Measurements from ENCODE around the gene PTPRM.

The PTPRM gene

GRCh38 chr18:8303151-8303755, 736.1 kb downstream of the PTPRM start:
- Mint-ChIP-seq H3K27me3 (no peaks in the 10 kb centered on the region), H3K4me3 (no peak overlapping the region), H3K9me3 (no peaks in the 10 kb centered on the region), H3K36me3 (no peaks in the 10 kb centered on the region), H3K27ac (no peak overlapping the region), H3K4me1 (no peaks in the 10 kb centered on the region)
- ATAC-seq (replicated peaks) = no peak
- DNase-seq = no peak

GRCh38 chr18:8307960-8308359, 740.8 kb downstream of the PTPRM start:
- DNase-seq (no peak), ATAC-seq (replicated peaks) (no peak)
- Mint-ChIP-seq H3K4me3 (no peak overlapping the region), H3K27ac (no peak overlapping the region), H3K4me1 (no peaks in the 10 kb centered on the region), H3K36me3 (no peaks in the 10 kb centered on the region), H3K9me3 (no peaks in the 10 kb centered on the region), H3K27me3 (peaks cover 8 to 15% of the 10 kb centered on the region in 2 donors)

GRCh38 chr18:8313043-8313442, 745.9 kb downstream of the PTPRM start:
- H3K9me3 Mint-ChIP-seq = no peaks in the 10 kb centered on the region
- DNase-seq (no peak), ATAC-seq (replicated peaks) (no peak)
- H3K27ac Mint-ChIP-seq = no peak overlapping the region
- no peak overlapping the region for H3K4me3 Mint-ChIP-seq
- no peaks in the 10 kb centered on the region for H3K36me3 Mint-ChIP-seq
- H3K27me3 Mint-ChIP-seq = peaks cover 17 to 24% of the 10 kb centered on the region in 2 donors
- no peaks in the 10 kb centered on the region for H3K4me1 Mint-ChIP-seq

- no peaks in the 10 kb centered on the region for H3K36me3 Mint-ChIP-seq
- H3K27ac Mint-ChIP-seq = no peak overlapping the region
- H3K9me3 Mint-ChIP-seq = peaks cover 0 to under 1% of the 10 kb centered on the region in 2 donors
- H3K27me3 Mint-ChIP-seq = peaks cover 17 to 26% of the 10 kb centered on the region in 2 donors
- no peaks in the 10 kb centered on the region for H3K4me1 Mint-ChIP-seq
- DNase-seq = no peak
- H3K4me3 Mint-ChIP-seq = no peak overlapping the region
- ATAC-seq (replicated peaks) = no peak
Observed at GRCh38 chr18:8314124-8314523, 747.0 kb downstream of the PTPRM start.

GRCh38 chr18:8319798-8320489, 752.8 kb downstream of the PTPRM start:
- peaks cover 14 to 18% of the 10 kb centered on the region in 2 donors for H3K27me3 Mint-ChIP-seq
- DNase-seq (no peak), ATAC-seq (replicated peaks) (no peak)
- no peak overlapping the region for H3K27ac Mint-ChIP-seq
- H3K36me3 Mint-ChIP-seq = no peaks in the 10 kb centered on the region
- H3K4me3 Mint-ChIP-seq = no peak overlapping the region
- no peaks in the 10 kb centered on the region for H3K4me1 Mint-ChIP-seq
- H3K9me3 Mint-ChIP-seq = peaks cover 0 to 1% of the 10 kb centered on the region in 2 donors

- Mint-ChIP-seq H3K4me3 (no peak overlapping the region), H3K9me3 (peaks cover 0 to 4% of the 10 kb centered on the region in 2 donors), H3K27ac (no peak overlapping the region), H3K36me3 (no peaks in the 10 kb centered on the region), H3K4me1 (no peaks in the 10 kb centered on the region), H3K27me3 (peaks cover 9 to 13% of the 10 kb centered on the region in 2 donors)
- ATAC-seq (replicated peaks) = no peak
- DNase-seq = no peak
Observed at GRCh38 chr18:8322486-8322885, 755.4 kb downstream of the PTPRM start.

- Mint-ChIP-seq H3K4me3 (no peak overlapping the region), H3K36me3 (no peaks in the 10 kb centered on the region)
Observed at GRCh38 chr18:8324343-8325065, 757.4 kb downstream of the PTPRM start.

GRCh38 chr18:8326763-8327394, 759.8 kb downstream of the PTPRM start:
- ATAC-seq (replicated peaks) (no peak), DNase-seq (no peak)
- H3K4me1 Mint-ChIP-seq = no peaks in the 10 kb centered on the region
- no peak overlapping the region for H3K27ac Mint-ChIP-seq
- H3K9me3 Mint-ChIP-seq = peaks cover 0 to 3% of the 10 kb centered on the region in 2 donors
- H3K4me3 Mint-ChIP-seq = no peak overlapping the region
- no peaks in the 10 kb centered on the region for H3K36me3 Mint-ChIP-seq
- H3K27me3 Mint-ChIP-seq = peaks cover 0 to 11% of the 10 kb centered on the region in 2 donors

More at GRCh38 chr18:8324343-8325065, 757.4 kb downstream of the PTPRM start:
- Mint-ChIP-seq H3K4me1 (no peaks in the 10 kb centered on the region), H3K9me3 (peaks cover 0 to 3% of the 10 kb centered on the region in 2 donors), H3K27me3 (peaks cover 6% of the 10 kb centered on the region in 2 donors), H3K27ac (no peak overlapping the region)
- ATAC-seq (replicated peaks) (no peak), DNase-seq (no peak)

GRCh38 chr18:8328126-8328525, 761.0 kb downstream of the PTPRM start:
- H3K4me3 Mint-ChIP-seq = no peak overlapping the region
- H3K27ac Mint-ChIP-seq = no peak overlapping the region
- peaks cover 0 to 11% of the 10 kb centered on the region in 2 donors for H3K27me3 Mint-ChIP-seq
- H3K9me3 Mint-ChIP-seq = peaks cover 0 to 3% of the 10 kb centered on the region in 2 donors
- DNase-seq (no peak), ATAC-seq (replicated peaks) (no peak)
- no peaks in the 10 kb centered on the region for H3K4me1 Mint-ChIP-seq
- H3K36me3 Mint-ChIP-seq = no peaks in the 10 kb centered on the region

- DNase-seq = no peak
- Mint-ChIP-seq H3K36me3 (no peaks in the 10 kb centered on the region), H3K27me3 (peaks cover 0 to 11% of the 10 kb centered on the region in 2 donors), H3K4me1 (no peaks in the 10 kb centered on the region), H3K9me3 (peaks cover 0 to 3% of the 10 kb centered on the region in 2 donors), H3K27ac (no peak overlapping the region), H3K4me3 (no peak overlapping the region)
- peak; percentile 67 to 81 for ATAC-seq (replicated peaks)
Observed at GRCh38 chr18:8329186-8329771, 762.2 kb downstream of the PTPRM start.

GRCh38 chr18:8330575-8330974, 763.5 kb downstream of the PTPRM start:
- ATAC-seq (replicated peaks) = no peak

GRCh38 chr18:8332286-8332685, 765.2 kb downstream of the PTPRM start:
- H3K27ac Mint-ChIP-seq = no peak overlapping the region
- H3K36me3 Mint-ChIP-seq = no peaks in the 10 kb centered on the region
- ATAC-seq (replicated peaks) (no peak), DNase-seq (no peak)
- peaks cover 3 to 7% of the 10 kb centered on the region in 2 donors for H3K27me3 Mint-ChIP-seq
- H3K4me3 Mint-ChIP-seq = no peak overlapping the region
- no peaks in the 10 kb centered on the region for H3K4me1 Mint-ChIP-seq
- no peaks in the 10 kb centered on the region for H3K9me3 Mint-ChIP-seq

More at GRCh38 chr18:8330575-8330974, 763.5 kb downstream of the PTPRM start:
- H3K9me3 Mint-ChIP-seq = no peaks in the 10 kb centered on the region
- H3K36me3 Mint-ChIP-seq = no peaks in the 10 kb centered on the region
- peaks cover 0 to 6% of the 10 kb centered on the region in 2 donors for H3K27me3 Mint-ChIP-seq
- DNase-seq = no peak
- H3K4me3 Mint-ChIP-seq = no peak overlapping the region
- no peak overlapping the region for H3K27ac Mint-ChIP-seq
- H3K4me1 Mint-ChIP-seq = no peaks in the 10 kb centered on the region

- no peak for ATAC-seq (replicated peaks)
- DNase-seq = no peak
- no peak overlapping the region for H3K4me3 Mint-ChIP-seq
- no peak overlapping the region for H3K27ac Mint-ChIP-seq
- no peaks in the 10 kb centered on the region for H3K36me3 Mint-ChIP-seq
- H3K9me3 Mint-ChIP-seq = no peaks in the 10 kb centered on the region
- peaks cover 10 to 20% of the 10 kb centered on the region in 2 donors for H3K27me3 Mint-ChIP-seq
- H3K4me1 Mint-ChIP-seq = no peaks in the 10 kb centered on the region
Observed at GRCh38 chr18:8333961-8334360, 766.8 kb downstream of the PTPRM start.

GRCh38 chr18:8337211-8337610, 770.1 kb downstream of the PTPRM start:
- Mint-ChIP-seq H3K9me3 (no peaks in the 10 kb centered on the region), H3K4me3 (no peak overlapping the region), H3K4me1 (no peaks in the 10 kb centered on the region), H3K27ac (no peak overlapping the region), H3K27me3 (peaks cover 10 to 15% of the 10 kb centered on the region in 2 donors), H3K36me3 (no peaks in the 10 kb centered on the region)
- ATAC-seq (replicated peaks) (no peak), DNase-seq (no peak)
